GM21737 (cell line): ENCODE data around the gene NDUFA12.

Experiments used
- ATAC-seq: cut with Tn5 transposase; IDR thresholded peaks from one replicate; pipeline ENCODE4 v1.9.1; 2021; ENCODE audit warnings: mild to moderate bottlenecking, moderate library complexity; ENCODE audit not compliant: unreplicated experiment

NDUFA12 gene

DNA sequence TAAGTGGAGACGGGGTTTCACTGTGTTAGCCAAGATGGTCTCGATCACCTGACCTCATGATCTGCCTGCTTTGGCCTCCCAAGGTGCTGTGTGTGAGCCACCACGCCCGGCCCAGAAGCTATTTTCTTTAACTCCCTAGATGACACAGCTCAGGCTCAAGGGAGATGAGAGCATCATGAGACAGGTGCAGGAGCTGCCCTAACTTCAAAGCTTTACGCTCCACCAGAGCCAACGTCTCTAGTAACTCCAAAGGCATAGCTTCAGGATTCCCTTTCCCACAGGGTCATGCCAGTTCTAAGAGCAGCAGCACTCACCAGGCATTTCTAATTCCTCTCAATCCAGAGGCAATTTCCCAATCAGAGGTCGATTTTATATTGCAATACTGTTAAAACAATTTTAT lies 21.0 kb downstream of the NDUFA12 start:
- no peak for ATAC-seq

DNA sequence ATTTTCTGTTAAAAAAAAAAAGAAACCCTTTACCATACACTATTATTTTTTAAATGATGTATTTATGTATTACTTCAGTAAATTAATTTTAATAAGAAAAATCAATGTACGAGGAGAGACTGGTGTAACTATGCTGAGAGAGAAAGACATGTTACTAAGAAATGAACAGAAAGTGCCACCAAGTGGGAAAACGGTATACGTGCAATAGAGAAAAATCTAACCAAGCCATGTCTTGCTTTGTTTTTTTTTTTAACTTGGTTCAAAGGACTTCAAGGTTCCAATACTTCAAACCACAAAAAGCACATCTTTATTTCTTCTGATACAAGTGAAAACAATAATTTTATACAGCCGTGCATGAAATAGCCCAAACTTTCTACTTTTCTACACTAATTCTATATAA lies 22.9 kb downstream of the NDUFA12 start:
- ATAC-seq, result no peak

DNA sequence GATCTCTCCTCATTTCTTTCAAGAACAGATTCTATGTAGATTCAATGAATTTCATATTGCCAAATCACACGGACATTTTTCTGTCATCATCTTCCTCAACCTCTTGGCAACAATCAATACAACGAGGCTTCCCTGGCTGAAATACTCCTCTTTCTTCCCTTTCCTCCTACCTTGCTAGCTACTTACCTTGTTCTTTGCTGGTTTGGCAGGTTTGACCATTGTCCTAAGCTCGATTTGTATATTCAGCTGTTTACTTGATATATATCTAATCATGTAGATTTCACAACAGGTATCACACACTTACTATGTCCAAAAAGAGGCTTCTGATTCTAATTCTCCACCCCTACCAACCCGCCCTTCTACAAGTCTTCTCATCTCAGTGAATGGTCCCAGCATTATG lies 23.6 kb downstream of the NDUFA12 start:
- no peak for ATAC-seq

DNA sequence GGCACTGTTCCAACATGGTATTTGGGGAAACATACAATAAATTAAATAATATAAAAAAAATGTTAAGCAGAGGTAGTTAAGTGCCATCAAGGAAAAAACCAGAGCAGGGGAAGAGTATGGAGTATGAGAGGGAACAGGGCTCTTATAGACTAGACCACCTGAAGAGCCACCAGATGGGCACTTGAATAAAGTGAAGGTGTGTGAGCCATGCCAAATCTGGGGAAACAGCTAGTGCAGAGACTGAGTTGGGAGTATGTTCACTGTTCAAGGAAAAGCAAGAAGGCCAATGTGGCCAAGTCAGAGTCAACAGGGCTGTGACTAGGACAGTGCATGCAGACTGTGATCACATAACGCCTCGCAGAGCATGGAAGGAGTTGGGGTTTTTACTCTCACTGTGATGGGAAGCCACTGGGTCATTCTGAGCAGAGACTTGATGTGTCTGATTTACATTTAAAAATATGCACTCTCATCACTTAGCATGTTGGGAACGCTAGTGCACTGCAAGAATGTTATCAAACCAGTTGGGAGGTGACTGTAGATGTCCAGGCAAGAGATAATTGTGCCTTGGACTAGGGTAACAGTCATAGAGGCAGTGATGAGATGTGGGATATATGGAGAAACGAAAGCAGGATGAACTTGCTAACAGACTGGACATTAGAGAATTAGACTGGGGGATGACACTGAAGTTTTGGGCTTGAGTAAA lies 25.6 kb downstream of the NDUFA12 start:
- no peak for ATAC-seq

DNA sequence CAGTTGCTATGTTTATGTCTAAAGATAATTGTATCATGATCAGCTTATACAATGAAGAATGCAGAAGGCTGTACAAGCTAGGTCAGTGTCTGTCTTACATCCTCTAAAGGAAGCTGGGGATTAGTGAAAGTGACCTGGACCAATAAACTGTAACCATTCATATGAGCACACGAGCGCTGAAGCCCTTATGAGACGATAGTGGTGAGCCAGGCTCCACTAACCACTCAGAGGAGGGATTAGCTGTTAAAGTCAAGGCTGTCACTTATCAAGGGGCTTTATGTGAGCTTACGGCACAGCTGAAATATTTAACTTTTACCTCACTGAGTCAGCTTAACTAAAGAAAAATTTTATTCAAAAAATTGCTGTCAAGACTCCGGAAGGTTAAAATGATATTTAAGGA lies 30.3 kb downstream of the NDUFA12 start:
- no peak for ATAC-seq

DNA sequence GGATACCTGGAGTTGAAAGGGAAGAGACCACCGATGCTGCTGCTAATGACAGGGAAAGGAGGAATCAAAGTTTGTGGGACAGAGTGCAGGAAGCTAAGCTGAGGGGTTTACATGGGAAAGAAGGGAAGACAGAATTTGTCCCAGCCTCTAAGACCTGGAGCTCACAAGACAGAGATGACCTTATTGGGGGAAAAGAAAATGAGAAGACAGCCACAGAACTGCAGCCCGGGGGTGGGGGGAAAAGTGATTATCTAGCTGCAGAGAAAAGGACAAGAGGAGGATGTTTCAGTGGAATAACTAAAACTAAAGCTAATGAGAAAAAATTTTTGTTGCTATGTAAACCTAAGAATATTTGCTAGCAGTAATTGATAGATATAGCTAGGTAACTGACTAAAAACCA lies 30.7 kb downstream of the NDUFA12 start:
- no peak for ATAC-seq

DNA sequence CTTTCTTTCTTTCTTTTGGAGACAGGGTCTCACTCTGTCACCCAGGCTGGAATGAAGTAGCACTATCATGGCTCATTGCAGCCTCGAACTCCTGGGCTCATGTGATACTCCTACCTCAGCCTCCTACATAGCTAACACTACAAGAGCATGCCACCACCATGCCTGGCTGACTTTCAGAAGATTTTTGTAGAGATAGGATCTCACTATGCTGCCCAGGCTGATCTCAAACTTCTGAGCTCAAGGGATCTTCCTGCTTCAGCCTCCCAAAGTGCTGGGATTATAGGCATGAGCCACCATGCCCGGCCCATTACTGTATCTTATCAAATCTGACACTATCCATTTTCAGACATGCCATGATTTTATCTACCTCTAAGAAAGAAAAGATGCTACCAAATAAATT lies 31.6 kb downstream of the NDUFA12 start:
- ATAC-seq, result no peak

DNA sequence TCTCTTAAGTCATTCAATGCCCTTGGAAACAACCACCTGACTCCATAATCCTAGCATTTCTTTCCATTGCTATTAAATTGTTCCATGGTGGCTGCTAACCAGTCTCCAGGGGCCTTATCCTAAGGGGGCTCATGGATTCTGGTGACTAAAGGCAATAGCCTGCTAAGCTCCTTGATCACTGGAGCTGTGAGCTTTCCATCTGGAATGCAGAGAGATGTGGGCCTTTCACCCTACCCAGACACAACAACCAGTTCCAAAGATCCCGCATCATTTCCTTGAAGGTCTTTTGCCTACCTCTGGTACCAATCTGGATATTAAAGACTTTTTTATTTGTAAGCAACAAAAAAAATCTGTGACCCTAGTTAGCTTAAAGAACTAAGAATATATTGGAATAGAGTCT lies 32.9 kb downstream of the NDUFA12 start:
- ATAC-seq, result no peak

DNA sequence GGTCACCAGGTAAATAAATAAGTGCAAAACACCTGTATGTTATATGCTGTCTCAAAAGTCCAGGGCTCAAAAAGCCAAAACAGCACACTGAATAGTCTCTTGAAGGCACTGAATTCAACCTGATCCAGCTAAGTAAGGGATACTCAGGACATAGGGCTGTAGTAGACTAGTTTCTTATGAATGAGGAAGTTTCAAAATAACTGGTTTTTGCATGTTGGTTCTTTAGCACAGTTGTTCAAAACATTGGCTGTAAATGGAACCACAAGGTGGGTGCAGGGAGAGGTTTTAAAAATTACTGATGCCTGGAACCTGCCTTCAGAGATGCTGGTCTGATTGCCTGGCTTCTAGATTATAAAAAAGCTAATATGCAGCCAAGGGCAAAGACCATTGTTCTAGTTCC lies 34.1 kb downstream of the NDUFA12 start:
- no peak for ATAC-seq

DNA sequence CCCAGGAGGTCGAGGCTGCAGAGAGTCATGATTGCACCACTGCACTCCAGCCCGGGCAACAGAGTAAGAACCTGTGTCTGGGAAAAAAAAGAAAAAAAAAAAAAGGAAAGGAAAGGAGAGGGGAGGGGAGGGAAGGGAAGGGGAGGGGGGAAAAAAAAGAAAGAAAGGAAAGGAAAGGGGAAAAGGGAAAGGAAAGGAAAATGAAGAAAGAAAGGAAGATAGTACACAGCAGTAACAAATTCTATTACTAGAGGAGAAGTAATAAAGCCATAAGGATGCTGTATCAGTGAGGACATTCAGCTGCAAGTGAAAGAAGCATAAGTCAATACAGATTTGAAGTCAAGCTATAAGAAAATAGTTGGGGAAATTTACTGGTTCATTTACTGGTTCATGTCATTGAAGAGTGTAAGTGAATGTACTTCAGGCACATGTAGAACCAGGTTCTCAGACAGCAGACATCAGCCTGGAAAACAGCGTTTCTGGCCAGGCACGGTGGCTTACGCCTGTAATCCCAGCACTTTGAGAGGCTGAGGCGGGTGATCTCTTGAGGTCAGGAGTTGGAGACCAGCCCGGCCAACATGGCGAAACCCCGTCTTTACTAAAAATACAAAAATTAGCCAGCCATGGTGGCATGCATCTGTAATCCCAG lies 37.4 kb downstream of the NDUFA12 start:
- no peak for ATAC-seq

DNA sequence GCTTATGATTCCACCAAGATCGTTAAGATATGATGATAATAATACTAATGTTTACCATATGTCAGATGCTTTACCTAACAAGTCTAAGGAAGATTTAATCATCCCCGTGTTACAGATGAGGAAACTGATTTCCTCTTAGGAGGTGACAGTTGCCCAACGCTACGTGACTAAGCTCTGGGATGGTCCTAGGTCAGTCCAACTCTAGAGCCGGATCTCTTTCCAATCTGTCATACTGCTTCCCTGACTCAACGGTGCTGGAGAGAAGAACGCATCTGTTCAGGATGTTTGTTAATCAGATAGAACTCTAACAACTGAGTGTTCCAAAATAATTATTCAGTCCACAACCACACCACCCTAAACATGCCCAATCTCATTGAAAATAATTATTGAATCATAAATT lies 39.8 kb downstream of the NDUFA12 start:
- ATAC-seq, result no peak

DNA sequence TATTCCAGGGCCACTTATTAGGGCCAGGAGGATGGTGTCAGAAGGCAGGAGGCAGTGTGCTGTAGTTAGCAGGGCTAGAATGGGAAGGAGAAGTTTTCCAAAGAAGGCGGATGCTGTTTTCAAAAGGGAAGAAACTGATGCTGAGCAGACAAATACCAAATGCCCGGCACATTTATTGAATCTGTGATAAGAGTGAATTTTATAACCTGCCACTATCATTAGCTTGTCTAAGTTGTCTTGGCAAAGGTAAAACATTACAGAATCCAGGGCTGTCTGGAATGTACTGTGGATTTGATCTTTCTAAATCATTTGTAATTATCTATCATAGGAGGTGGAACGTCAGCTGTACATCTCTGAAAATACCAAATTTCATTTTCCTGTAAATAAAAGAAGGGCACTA lies 40.8 kb downstream of the NDUFA12 start:
- ATAC-seq, result no peak

DNA sequence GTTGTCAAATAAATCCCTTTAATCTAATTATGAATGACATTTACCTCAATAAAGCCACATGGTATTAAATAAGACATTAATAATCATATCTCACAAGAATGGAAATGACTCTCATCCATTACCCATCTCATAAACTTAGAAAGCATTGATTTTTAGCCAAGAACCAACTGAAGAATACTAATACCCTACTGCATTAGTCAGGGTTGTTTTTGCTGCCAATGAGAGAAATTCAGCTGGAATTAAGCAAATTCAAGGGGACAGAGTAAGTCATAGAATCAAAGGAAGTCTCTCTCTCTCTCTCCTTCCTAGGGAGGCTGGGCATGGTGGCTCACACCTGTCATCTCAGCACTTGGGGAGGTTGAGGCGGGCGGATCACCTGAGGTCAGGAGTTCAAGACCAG lies 41.6 kb downstream of the NDUFA12 start:
- ATAC-seq, result no peak

DNA sequence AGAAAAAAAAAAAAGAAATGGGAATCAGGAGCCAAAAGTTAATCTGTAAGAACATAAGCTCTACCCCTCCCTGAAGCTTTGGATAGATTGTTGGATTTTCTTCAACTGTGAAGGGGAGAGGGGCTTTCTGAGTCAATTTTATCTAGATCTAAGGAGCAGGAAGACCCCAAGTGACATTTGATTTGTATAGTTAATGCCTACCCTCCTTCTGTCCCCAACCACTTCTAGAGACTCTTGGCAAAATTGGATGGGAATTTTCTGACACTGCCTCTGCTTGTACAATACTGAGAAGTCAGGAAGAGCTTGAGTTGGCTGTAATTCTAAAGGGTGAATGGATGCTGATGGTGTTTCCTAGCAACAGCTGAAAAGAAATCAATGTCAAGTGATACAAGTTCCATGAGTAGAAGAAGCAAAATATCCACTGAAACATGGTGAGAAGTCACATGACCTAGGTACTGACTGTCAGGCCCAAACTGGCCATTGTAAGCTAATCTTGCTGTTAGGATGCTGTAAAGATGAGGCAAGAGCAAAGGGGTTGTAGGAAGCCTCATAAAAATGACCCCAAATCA lies 42.2 kb downstream of the NDUFA12 start:
- no peak for ATAC-seq

DNA sequence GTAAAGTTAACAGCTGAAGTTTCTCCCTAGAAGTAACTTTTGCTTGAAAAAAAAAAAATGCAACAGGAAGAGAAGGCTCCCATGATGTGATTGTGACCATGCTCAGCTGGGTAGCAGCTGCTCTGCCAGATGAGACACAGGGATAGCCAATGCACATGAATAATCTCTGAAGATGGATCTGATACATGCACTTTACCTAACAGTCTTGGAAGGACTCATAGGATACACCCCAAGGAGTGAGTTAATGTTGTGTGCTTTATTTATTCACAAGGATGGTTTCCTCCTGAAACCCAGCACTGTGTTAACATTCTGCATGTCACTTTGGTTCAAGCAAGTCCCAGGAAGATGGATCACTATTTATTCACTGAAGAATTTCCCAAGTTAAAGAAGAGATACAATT lies 46.5 kb downstream of the NDUFA12 start:
- ATAC-seq, result no peak

DNA sequence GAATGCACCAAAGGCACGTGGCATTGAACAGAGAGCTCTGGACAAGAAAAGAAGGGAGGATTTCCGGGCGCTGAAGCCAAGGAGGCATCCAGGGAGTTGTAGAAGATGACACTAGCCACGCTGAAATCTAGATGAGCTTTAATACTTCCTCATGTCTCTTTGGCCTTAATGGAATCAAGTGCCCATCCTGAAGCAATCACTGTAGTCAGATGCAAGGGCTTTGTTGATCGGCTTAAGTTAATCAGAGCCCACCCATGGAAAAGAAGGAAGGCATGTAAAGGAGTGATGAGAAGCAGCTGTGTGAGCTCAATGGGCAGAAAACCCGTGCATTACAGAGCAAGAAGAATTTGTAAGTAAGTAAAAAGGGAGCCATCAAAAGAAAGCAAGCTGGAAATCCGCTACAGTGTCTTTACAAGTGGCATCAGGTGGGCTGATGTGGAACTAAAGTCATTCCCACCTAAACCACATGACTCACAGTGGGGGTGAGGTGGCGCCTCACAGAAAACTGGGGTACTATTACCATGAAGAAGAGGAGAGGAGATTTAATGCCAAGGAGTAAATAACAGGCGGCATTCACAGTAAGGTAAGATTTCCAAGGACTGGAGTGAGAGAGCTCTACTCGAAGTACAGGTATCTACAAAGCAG lies 48.4 kb downstream of the NDUFA12 start:
- no peak for ATAC-seq

DNA sequence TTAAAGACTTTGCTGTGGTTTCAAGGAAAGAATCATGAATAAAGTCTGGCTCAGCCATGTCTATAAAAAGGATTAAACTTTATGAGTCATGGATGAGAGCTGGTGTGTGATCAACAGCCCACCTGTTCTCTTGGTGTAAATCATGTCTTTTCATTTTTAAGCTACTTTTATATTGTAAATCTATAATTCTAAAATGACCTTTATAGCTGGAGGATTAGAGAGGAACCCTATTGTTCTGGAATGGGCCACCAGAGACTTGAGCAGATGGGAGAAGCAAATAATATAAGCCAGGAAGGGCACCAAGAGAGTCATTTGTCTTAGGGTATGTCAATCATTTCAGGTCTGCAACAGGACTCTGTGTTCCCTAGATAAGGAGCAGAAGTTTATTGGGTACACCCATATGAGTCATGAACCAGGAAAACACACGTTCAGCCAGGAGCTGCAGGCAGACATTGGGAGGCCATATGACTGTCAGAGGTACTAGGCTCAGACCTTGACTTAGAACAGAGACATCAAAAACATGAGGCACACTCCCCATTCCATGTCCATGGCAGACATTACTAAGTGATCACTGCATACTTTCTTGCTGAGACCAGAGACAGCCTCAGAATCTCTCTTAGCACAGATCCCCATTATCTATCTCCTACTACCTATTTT lies 49.3 kb downstream of the NDUFA12 start:
- ATAC-seq, result no peak

DNA sequence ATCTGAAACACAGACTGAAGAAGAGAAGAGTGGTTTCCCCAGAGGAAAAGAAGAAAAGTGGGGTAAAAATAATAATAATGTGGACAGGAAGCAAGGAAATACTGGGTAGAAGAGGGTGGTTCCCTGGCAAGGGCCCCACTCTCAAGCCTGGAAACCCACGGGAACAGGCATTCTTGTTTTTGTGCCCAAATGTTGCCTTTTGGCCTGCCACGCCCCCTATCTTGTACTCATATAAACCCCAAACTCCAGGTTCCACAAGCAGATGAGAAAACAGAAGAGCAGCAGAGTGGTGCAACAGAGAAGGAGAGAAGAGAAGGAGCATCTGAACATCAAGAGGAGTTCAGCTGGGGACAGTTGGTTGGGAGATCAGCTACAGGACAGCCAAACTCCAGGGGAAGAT lies 51.2 kb downstream of the NDUFA12 start:
- no peak for ATAC-seq

DNA sequence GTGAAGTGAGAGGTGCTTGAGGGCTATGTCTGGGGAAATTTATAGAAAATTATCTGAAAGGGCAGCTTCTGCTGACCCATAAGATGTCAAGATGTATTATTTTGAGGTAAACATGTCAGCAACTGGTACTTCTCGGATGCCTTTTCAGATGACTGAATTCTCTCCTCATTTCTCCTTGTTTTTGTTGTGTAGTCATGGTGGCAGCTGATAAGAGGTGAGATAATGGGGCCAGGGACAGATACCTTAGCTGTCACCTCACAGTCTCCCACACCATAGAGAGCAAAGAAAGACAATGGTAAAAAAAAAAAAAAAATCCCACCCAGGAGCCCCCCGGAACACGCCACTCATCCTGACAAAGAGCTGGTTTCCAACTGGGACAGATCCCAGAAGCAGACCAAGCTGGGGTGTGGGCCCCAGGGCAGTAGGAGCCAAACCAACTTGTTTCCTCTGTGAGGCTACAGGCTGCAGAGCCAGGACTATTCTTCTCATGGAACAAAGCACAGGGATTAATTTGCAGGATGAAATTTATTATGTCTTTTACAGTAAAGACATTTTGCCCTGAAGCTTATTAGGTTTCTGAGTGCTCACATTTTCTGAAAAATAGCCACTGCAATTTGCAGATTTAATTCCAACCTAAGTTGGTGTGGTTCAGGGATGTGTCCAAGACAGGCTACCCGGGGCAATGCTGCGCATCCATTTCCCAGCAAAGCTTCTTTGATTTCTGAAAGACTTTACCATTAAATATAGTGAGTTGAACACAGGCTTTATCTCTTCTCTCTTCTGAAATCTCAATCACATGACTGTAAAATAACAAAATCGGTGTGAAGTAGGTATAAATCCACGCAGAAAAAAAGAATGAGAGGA lies 52.2 kb downstream of the NDUFA12 start:
- ATAC-seq, result no peak

DNA sequence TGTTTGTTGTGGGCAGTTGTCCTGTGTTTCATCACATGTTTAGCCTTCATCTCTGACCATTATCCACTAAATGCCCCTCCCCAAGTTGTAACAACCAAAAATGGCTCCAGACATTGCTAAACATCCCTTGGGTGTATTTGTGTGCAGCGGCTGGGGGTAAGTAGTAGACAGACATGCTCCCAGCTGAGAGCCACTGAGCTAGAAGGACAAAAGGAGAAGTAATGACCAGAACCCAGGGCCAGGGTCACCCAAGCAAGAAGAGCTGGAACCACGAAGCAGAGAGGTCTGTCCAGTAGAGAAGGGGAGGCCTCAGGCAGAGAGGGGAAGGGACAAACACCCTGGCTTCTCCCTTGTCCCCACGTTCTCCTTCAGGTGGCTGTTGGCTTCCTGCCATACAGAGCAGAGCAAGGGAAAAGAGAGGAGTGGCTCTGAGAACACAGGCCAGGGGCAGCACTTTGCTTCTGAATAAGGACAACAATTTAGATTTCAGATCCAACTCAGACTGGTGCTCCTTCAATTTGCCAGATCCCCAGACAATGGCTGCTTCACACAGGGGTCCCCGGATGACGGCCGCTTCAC lies 55.2 kb downstream of the NDUFA12 start:
- ATAC-seq, result no peak
